Thyroid gland (tissue), 4 donors: ENCODE data around the gene YPEL5.

Experiments
- POLR2A ChIP-seq, 2 donors: fragments of 450-650 bp; IDR thresholded peaks; one replicate each; pipeline ENCODE4 v1.6.1; 2017; ENCODE audit warnings: antibody characterized with exemption in 2 of 2, mild to moderate bottlenecking in 2 of 2, moderate library complexity in 1 of 2
- TF ChIP-seq, protein P1 (sequence below), 6 experiments: fragments of 200-600 bp in 3 of 6; fragments of 450-650 bp in 3 of 6; sonication (generic) in 3 of 6; IDR thresholded peaks; one replicate each; pipeline ENCODE4 v1.5.1; 2016 to 2019; ENCODE audit warnings: antibody characterized with exemption in 6 of 6, mild to moderate bottlenecking in 2 of 6, inconsistent platforms in 1 of 6, moderate library complexity in 1 of 6

DNA sequence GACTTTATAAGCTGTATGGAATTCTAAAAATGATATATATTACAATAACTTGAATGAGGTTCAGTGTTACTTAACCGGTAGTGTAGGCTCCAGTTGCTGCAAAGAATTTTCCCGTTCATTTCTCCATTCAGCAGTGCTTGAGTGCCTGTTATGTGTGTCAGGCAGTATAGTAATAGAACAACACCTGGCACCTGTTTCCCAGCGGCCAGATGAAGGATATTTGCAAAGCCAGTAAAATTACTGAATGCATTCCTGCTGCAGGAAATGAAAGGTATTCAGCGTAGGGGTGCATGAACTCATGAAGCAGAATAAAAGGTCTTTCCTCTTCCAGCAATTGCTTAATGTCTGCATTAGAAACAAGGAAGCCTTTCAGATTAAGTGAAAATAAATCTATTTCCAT, 18.8 kb downstream of the YPEL5 start:
- TF ChIP-seq, protein P1, sequence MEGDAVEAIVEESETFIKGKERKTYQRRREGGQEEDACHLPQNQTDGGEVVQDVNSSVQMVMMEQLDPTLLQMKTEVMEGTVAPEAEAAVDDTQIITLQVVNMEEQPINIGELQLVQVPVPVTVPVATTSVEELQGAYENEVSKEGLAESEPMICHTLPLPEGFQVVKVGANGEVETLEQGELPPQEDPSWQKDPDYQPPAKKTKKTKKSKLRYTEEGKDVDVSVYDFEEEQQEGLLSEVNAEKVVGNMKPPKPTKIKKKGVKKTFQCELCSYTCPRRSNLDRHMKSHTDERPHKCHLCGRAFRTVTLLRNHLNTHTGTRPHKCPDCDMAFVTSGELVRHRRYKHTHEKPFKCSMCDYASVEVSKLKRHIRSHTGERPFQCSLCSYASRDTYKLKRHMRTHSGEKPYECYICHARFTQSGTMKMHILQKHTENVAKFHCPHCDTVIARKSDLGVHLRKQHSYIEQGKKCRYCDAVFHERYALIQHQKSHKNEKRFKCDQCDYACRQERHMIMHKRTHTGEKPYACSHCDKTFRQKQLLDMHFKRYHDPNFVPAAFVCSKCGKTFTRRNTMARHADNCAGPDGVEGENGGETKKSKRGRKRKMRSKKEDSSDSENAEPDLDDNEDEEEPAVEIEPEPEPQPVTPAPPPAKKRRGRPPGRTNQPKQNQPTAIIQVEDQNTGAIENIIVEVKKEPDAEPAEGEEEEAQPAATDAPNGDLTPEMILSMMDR (IDR thresholded peaks at IDR 0.05), result no peak
- TF ChIP-seq POLR2A (IDR thresholded peaks at IDR 0.05), result no peak
